ENCODE results near the gene ARHGEF6. TPM values are rescaled to one million over a fixed set of nuclear protein-coding genes. Genes with fewer than 3 reads are reported as not detected.

The ARHGEF6 gene
- total RNA-seq, 1 donor from 2014 or later: 1.6 TPM

GRCh38 chrX:136750364-136750763 lies 30.4 kb downstream of the ARHGEF6 start:
- Histone ChIP-seq H3K27me3 (ENCODE audit: control insufficient read depth, insufficient read depth, low read length) (no peaks in the 10 kb centered on the region), H3K4me3 (ENCODE audit: low read depth, low read length) (no peak overlapping the region), H3K36me3 (ENCODE audit: control insufficient read depth, insufficient read depth, low read length) (no peaks in the 10 kb centered on the region)
- DNase-seq (ENCODE audit: low read depth): no peak
- TF ChIP-seq, protein P1, sequence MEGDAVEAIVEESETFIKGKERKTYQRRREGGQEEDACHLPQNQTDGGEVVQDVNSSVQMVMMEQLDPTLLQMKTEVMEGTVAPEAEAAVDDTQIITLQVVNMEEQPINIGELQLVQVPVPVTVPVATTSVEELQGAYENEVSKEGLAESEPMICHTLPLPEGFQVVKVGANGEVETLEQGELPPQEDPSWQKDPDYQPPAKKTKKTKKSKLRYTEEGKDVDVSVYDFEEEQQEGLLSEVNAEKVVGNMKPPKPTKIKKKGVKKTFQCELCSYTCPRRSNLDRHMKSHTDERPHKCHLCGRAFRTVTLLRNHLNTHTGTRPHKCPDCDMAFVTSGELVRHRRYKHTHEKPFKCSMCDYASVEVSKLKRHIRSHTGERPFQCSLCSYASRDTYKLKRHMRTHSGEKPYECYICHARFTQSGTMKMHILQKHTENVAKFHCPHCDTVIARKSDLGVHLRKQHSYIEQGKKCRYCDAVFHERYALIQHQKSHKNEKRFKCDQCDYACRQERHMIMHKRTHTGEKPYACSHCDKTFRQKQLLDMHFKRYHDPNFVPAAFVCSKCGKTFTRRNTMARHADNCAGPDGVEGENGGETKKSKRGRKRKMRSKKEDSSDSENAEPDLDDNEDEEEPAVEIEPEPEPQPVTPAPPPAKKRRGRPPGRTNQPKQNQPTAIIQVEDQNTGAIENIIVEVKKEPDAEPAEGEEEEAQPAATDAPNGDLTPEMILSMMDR (IDR thresholded peaks at IDR 0.05; ENCODE audit: insufficient read depth, low read length, poor library complexity, severe bottlenecking): no peak

- no peaks in the 10 kb centered on the region for H3K27me3 ChIP-seq (ENCODE audit: control insufficient read depth, insufficient read depth, low read length)
- H3K4me3 ChIP-seq (ENCODE audit: low read depth, low read length): no peak overlapping the region
- DNase-seq (ENCODE audit: low read depth): no peak
- TF ChIP-seq, protein P1 (IDR thresholded peaks at IDR 0.05; ENCODE audit: insufficient read depth, low read length, poor library complexity, severe bottlenecking): no peak
- no peaks in the 10 kb centered on the region for H3K36me3 ChIP-seq (ENCODE audit: control insufficient read depth, insufficient read depth, low read length)
These were observed 33.4 kb downstream of the ARHGEF6 start for GRCh38 chrX:136747003-136747986.

GRCh38 chrX:136745215-136746173 lies 35.2 kb downstream of the ARHGEF6 start:
- TF ChIP-seq, protein P1 (IDR thresholded peaks at IDR 0.05; ENCODE audit: insufficient read depth, low read length, poor library complexity, severe bottlenecking): no peak
- H3K36me3 ChIP-seq (ENCODE audit: control insufficient read depth, insufficient read depth, low read length): no peaks in the 10 kb centered on the region
- no peak for DNase-seq (ENCODE audit: low read depth)
- no peak overlapping the region for H3K4me3 ChIP-seq (ENCODE audit: low read depth, low read length)
- H3K27me3 ChIP-seq (ENCODE audit: control insufficient read depth, insufficient read depth, low read length): no peaks in the 10 kb centered on the region

DNA sequence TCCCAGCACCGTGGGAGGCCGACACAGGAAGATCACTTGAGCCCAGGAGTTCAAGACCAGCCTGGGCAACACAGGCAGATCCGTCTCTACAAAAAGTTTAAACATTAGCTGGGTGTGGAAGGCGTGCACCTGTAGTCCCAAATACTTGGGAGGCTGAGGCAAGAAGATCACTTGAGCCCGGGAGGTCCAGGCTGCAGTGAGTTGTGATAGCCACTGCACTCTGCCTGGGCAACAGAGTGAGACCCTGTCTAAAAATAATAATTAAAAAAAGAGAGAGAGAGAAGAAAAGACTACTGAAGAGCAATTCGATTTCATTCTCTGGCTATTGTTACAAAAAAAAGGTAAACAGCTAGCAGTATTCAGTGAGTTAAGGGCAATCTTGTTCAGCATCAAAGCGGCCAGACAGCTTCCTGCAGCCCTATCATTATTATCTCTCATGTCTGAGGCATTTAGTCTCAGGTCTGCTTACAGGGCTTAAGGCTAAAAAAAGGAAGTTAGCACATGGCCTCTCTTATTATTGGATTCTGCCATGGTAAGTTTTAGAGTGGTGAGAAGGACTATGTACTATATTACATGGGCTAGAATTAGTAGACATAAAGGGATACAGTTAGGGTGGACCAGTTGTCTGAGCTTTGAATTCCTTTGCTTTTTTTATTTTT lies 37.9 kb downstream of the ARHGEF6 start:
- no peaks in the 10 kb centered on the region for H3K27me3 ChIP-seq (ENCODE audit: control insufficient read depth, insufficient read depth, low read length)
- TF ChIP-seq, protein P1 (IDR thresholded peaks at IDR 0.05; ENCODE audit: insufficient read depth, low read length, poor library complexity, severe bottlenecking): no peak
- no peak overlapping the region for H3K4me3 ChIP-seq (ENCODE audit: low read depth, low read length)
- no peaks in the 10 kb centered on the region for H3K36me3 ChIP-seq (ENCODE audit: control insufficient read depth, insufficient read depth, low read length)
- DNase-seq (ENCODE audit: low read depth): no peak

DNA sequence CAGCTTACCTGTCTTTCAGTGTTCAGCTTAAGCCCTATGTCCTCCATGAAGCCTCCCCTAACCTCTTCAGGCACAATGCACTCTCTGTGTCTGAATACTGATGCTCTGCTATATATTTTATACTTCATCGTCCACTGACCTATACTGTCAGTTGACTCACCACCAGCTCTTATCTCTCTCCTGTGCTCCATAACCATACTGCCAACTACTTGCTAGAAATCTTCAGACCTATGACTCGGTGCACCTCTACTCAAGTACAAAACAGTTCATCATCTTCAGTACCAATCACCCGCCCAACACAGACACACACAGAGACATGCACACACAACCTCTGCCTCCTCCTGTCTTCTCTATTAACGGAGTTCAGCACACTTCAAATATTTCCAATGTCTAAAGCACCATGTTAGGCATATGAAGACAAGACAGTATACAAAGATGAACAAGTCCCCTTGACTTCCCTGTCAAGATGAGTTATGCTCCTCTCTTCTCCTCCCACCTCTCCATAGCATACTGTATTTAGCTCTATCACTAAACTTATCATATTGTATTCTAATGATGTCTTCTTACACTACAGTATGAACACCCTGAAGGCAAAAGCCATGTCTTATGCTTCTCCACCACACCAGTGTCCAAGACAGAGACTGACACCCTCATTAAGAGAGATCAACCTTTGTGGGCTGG lies 42.5 kb downstream of the ARHGEF6 start:
- TF ChIP-seq, protein P1 (IDR thresholded peaks at IDR 0.05; ENCODE audit: insufficient read depth, low read length, poor library complexity, severe bottlenecking): no peak
- no peaks in the 10 kb centered on the region for H3K27me3 ChIP-seq (ENCODE audit: control insufficient read depth, insufficient read depth, low read length)
- no peak overlapping the region for H3K4me3 ChIP-seq (ENCODE audit: low read depth, low read length)
- DNase-seq (ENCODE audit: low read depth): no peak
- H3K36me3 ChIP-seq (ENCODE audit: control insufficient read depth, insufficient read depth, low read length): no peaks in the 10 kb centered on the region
